HepG2 (cell line): ENCODE measurements around the gene ATXN1L. TPM values are rescaled to one million over a fixed set of nuclear protein-coding genes. Genes with fewer than 3 reads are reported as not detected.

ENCODE experiments used
- BHLHE40 ChIP-seq: IDR thresholded peaks from 2 replicates; pipeline ENCODE4 v1.6.1; 2011; ENCODE audit warnings: low read length, improper control_type of control experiment
- GATA4 ChIP-seq: sonication (generic); IDR thresholded peaks from 2 replicates; pipeline ENCODE4 v1.6.1; 2016; ENCODE audit warnings: antibody characterized with exemption, low read depth, borderline replicate concordance
- HDAC2 ChIP-seq: sonication (generic); formaldehyde crosslinking; IDR thresholded peaks from 2 replicates; pipeline ENCODE4 v1.4.0; 2020; ENCODE audit warnings: missing genetic modification reagents
- HOXD1 ChIP-seq: sonication (generic); formaldehyde crosslinking; IDR thresholded peaks from 2 replicates; pipeline ENCODE4 v1.5.0; 2020; ENCODE audit warnings: missing genetic modification reagents
- MED8 ChIP-seq: sonication (generic); formaldehyde crosslinking; IDR thresholded peaks from 2 replicates; pipeline ENCODE4 v1.8.1; 2023; ENCODE audit warnings: mild to moderate bottlenecking, missing genetic modification reagents; ENCODE audit not compliant: insufficient replicate concordance
- MTA3 ChIP-seq: sonication (generic); formaldehyde crosslinking; IDR thresholded peaks from 2 replicates; pipeline ENCODE4 v1.4.0; 2020; ENCODE audit warnings: missing genetic modification reagents
- SRSF1 ChIP-seq: fragments of 200-400 bp; formaldehyde crosslinking; optimal IDR thresholded peaks from 2 replicates; pipeline ENCODE3; 2017; ENCODE audit warnings: mild to moderate bottlenecking, low read depth, low read length, moderate library complexity
- U2AF2 ChIP-seq: fragments of 200-400 bp; formaldehyde crosslinking; IDR thresholded peaks from 2 replicates; pipeline ENCODE4 v1.6.1; 2017; ENCODE audit warnings: low read depth, mild to moderate bottlenecking, low read length
- ZKSCAN5 ChIP-seq: sonication (generic); formaldehyde crosslinking; IDR thresholded peaks from 2 replicates; pipeline ENCODE4 v1.5.1; 2020; ENCODE audit warnings: mild to moderate bottlenecking, missing genetic modification reagents
- ZNF160 ChIP-seq: sonication (generic); formaldehyde crosslinking; IDR thresholded peaks from 2 replicates; pipeline ENCODE4 v1.8.0; 2022; ENCODE audit warnings: mild to moderate bottlenecking, inconsistent platforms, missing genetic modification reagents
- ZNF354B ChIP-seq: sonication (generic); formaldehyde crosslinking; IDR thresholded peaks from 2 replicates; pipeline ENCODE4 v1.8.0; 2022; ENCODE audit warnings: mild to moderate bottlenecking, missing genetic modification reagents
- polyA plus RNA-seq, 8 experiments: library from polyadenylated mRNA; depleted of rRNA in 3 of 8; stranded (reverse) in 7 of 8; unstranded in 1 of 8; fragments of >200 nt; fragmentation: Illumina TruSeq in 4 of 8; extraction: Trizol in 4 of 8; gene quantifications; 2 replicates each; pipeline versions ENCODE4 v1.2.1 to v1.2.3, GENCODE V29; 2011 to 2016; ENCODE audit warnings: low read depth in 4 of 8, missing spikeins in 1 of 8, mixed read lengths in 1 of 8; ENCODE audit not compliant: insufficient read depth in 1 of 8
- total RNA-seq, 5 experiments: library from RNA; depleted of rRNA; stranded (reverse); fragments of >200 nt; fragmentation: Illumina TruSeq; extraction: Trizol; gene quantifications; 2 replicates each; pipeline ENCODE4 v1.2.3, GENCODE V29; 2016; ENCODE audit warnings: low read depth in 1 of 5
- TF ChIP-seq, protein P1 (sequence below): sonication (generic); formaldehyde crosslinking; IDR thresholded peaks from 2 replicates; pipeline ENCODE4 v1.5.0; 2020; ENCODE audit warnings: mild to moderate bottlenecking, missing genetic modification reagents, borderline replicate concordance
- TF ChIP-seq, protein P2 (sequence below), 2 experiments: fragments of 450-650 bp in 1 of 2; sonication (generic) in 1 of 2; formaldehyde crosslinking; IDR thresholded peaks; 2 replicates each; pipeline versions ENCODE4 v1.5.0 to v1.8.0; 2020 to 2022; ENCODE audit warnings: mild to moderate bottlenecking in 1 of 2, missing genetic modification reagents in 1 of 2
- TF ChIP-seq, protein P3 (sequence below), 2 experiments: sonication (generic) in 1 of 2; formaldehyde crosslinking in 1 of 2; IDR thresholded peaks; 2 replicates each; pipeline versions ENCODE4 v1.6.1 to v1.9.0; 2014 to 2022; ENCODE audit warnings: antibody characterized with exemption in 1 of 2, borderline replicate concordance in 1 of 2, inconsistent platforms in 1 of 2, low read depth in 1 of 2, missing genetic modification reagents in 1 of 2
- TF ChIP-seq, protein P4 (sequence below): IDR thresholded peaks from 2 replicates; pipeline ENCODE4 v1.6.1; 2018; ENCODE audit warnings: missing genetic modification reagents, mild to moderate bottlenecking, missing compliant biosample characterization
- TF ChIP-seq, protein P5 (sequence below): sonication (generic); formaldehyde crosslinking; IDR thresholded peaks from 2 replicates; pipeline ENCODE4 v1.4.0; 2020; ENCODE audit warnings: mild to moderate bottlenecking, missing genetic modification reagents, borderline replicate concordance

ATXN1L gene
- total and polyA plus RNA-seq, 2 of the 13 experiments (the other 11 are each of a cell fraction or from before 2014, with no cell fraction given), result 20.0 to 22.4 TPM

DNA sequence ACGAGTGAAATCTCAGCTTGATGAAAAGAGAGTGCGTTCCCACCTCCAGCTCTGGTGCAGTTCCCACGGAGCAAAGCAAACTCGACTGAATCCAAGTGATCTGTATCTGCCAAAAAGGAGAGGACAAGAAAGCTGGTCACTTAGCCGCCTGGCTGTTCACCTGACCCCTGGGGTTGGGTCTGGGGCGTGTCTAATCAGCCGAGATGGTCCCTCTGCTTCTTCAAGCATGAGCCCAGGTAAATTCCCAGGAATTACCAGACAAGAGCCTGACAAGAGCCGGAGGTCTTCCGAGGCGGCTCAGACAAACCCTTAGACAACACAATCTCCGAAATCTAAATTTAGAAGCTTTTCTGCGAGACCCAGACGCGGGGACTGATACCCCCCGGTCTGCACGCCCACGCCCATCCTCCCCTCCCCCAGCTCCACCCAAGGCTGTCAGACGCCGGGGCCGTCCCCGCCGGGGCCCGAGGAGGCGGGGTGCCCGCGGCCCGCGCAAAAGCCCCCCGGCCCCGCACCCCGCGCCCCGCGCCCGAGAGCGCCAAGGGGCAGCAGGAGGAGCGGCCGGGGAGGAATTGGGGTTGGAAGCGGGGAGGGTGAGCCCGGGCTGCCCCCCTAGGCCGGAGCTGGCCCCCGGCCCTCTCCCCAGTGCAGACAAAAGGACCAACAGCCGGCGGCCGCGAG lies 37.5 kb downstream of the ATXN1L start (continued):
- TF ChIP-seq HOXD1 (CRISPR knock-in tag), result no peak
- TF ChIP-seq, protein P1, sequence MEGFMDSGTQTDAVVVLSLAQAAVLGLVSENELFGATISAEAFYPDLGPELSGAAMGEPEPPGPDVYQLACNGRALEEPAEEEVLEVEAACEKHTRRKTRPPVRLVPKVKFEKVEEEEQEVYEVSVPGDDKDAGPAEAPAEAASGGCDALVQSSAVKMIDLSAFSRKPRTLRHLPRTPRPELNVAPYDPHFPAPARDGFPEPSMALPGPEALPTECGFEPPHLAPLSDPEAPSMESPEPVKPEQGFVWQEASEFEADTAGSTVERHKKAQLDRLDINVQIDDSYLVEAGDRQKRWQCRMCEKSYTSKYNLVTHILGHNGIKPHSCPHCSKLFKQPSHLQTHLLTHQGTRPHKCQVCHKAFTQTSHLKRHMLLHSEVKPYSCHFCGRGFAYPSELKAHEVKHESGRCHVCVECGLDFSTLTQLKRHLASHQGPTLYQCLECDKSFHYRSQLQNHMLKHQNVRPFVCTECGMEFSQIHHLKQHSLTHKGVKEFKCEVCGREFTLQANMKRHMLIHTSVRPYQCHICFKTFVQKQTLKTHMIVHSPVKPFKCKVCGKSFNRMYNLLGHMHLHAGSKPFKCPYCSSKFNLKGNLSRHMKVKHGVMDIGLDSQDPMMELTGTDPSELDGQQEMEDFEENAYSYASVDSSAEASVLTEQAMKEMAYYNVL, result 0 out of 2 replicates have a peak, but pooled peaks have one; percentile 30
- TF ChIP-seq, protein P2, sequence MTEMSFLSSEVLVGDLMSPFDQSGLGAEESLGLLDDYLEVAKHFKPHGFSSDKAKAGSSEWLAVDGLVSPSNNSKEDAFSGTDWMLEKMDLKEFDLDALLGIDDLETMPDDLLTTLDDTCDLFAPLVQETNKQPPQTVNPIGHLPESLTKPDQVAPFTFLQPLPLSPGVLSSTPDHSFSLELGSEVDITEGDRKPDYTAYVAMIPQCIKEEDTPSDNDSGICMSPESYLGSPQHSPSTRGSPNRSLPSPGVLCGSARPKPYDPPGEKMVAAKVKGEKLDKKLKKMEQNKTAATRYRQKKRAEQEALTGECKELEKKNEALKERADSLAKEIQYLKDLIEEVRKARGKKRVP (CRISPR knock-in tag; IDR thresholded peaks at IDR 0.05), result 0 out of 4 replicates have a peak, but pooled peaks of 1 of the 2 experiments have one; percentile 38
- no peak for TF ChIP-seq BHLHE40
- TF ChIP-seq, protein P3, sequence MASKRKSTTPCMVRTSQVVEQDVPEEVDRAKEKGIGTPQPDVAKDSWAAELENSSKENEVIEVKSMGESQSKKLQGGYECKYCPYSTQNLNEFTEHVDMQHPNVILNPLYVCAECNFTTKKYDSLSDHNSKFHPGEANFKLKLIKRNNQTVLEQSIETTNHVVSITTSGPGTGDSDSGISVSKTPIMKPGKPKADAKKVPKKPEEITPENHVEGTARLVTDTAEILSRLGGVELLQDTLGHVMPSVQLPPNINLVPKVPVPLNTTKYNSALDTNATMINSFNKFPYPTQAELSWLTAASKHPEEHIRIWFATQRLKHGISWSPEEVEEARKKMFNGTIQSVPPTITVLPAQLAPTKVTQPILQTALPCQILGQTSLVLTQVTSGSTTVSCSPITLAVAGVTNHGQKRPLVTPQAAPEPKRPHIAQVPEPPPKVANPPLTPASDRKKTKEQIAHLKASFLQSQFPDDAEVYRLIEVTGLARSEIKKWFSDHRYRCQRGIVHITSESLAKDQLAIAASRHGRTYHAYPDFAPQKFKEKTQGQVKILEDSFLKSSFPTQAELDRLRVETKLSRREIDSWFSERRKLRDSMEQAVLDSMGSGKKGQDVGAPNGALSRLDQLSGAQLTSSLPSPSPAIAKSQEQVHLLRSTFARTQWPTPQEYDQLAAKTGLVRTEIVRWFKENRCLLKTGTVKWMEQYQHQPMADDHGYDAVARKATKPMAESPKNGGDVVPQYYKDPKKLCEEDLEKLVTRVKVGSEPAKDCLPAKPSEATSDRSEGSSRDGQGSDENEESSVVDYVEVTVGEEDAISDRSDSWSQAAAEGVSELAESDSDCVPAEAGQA (IDR thresholded peaks at IDR 0.05; ENCODE audit: low read depth), result no peak
- TF ChIP-seq, protein P3 (CRISPR knock-in tag; IDR thresholded peaks at IDR 0.05; ENCODE audit: borderline replicate concordance), result 0 out of 2 replicates have a peak, but pooled peaks have one; percentile 29
- peak; percentile 26 for TF ChIP-seq MED8 (CRISPR knock-in tag)
- TF ChIP-seq ZKSCAN5 (CRISPR knock-in tag), result no peak
- TF ChIP-seq, protein P4, sequence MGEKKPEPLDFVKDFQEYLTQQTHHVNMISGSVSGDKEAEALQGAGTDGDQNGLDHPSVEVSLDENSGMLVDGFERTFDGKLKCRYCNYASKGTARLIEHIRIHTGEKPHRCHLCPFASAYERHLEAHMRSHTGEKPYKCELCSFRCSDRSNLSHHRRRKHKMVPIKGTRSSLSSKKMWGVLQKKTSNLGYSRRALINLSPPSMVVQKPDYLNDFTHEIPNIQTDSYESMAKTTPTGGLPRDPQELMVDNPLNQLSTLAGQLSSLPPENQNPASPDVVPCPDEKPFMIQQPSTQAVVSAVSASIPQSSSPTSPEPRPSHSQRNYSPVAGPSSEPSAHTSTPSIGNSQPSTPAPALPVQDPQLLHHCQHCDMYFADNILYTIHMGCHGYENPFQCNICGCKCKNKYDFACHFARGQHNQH, result peak; percentile 45; the same call in 1 of the 2 replicates
- peak; percentile 98 for TF ChIP-seq SRSF1
- TF ChIP-seq, protein P5, sequence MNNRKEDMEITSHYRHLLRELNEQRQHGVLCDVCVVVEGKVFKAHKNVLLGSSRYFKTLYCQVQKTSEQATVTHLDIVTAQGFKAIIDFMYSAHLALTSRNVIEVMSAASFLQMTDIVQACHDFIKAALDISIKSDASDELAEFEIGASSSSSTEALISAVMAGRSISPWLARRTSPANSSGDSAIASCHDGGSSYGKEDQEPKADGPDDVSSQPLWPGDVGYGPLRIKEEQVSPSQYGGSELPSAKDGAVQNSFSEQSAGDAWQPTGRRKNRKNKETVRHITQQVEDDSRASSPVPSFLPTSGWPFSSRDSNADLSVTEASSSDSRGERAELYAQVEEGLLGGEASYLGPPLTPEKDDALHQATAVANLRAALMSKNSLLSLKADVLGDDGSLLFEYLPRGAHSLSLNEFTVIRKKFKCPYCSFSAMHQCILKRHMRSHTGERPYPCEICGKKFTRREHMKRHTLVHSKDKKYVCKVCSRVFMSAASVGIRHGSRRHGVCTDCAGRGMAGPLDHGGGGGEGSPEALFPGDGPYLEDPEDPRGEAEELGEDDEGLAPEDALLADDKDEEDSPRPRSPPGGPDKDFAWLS (CRISPR knock-in tag), result no peak
- TF ChIP-seq MTA3 (CRISPR knock-in tag), result peak; percentile 35; the same call in 1 of the 2 replicates
- TF ChIP-seq GATA4, result no peak
- TF ChIP-seq HDAC2 (CRISPR knock-in tag), result no peak
- no peak for TF ChIP-seq U2AF2
- peak; percentile 27; the same call in 1 of the 2 replicates for TF ChIP-seq ZNF160 (CRISPR knock-in tag)
- 0 out of 2 replicates have a peak, but pooled peaks have one; percentile 19 for TF ChIP-seq ZNF354B (CRISPR knock-in tag)
